Measurements from ENCODE around the gene GDA. TPM values are rescaled to one million over a fixed set of nuclear protein-coding genes. Genes with fewer than 3 reads are reported as not detected.
"Not testable (repeated sequence)": the region's sequence is repeated elsewhere in the genome, so short reads cannot be mapped to it uniquely, and the experiment has no call there.

The GDA gene
- total and polyA plus RNA-seq, 4 experiments from 2014 or later: not detected

GRCh38 chr9:72256931-72257330, 107.7 kb downstream of the GDA start:
- no peaks in the 10 kb centered on the region for H3K36me3 Mint-ChIP-seq
- CTCF ChIA-PET (ENCODE audit: partially characterized antibody): interaction anchor here (0.8 to 1.8 kb wide), 2 partner anchors 15 to 17 kb away, joined by 3 to 6 read pairs; no protein-coding TSS in a partner anchor

GRCh38 chr9:72257814-72258213, 108.6 kb downstream of the GDA start:
- Histone ChIP-seq H3K9me3 (ENCODE audit: control insufficient read depth in 1 of 2, low read length in 2 of 2) (no peaks in the 10 kb centered on the region), H3K36me3 (ENCODE audit: insufficient read depth, low read length) (no peaks in the 10 kb centered on the region), H3K27me3 (ENCODE audit: insufficient read depth, low read length) (no peaks in the 10 kb centered on the region), H3K4me3 (ENCODE audit: low read length in 2 of 2) (no peak overlapping the region), H3K27ac (ENCODE audit: low read depth, low read length) (no peak overlapping the region), H3K4me1 (ENCODE audit: insufficient read depth, low read length) (no peaks in the 10 kb centered on the region)
- ChIA-PET CTCF (ENCODE audit: partially characterized antibody) (interaction anchor here (1.8 kb wide), 1 partner anchor 14 kb away, joined by 6 read pairs; no protein-coding TSS in a partner anchor), POLR2A (ENCODE audit: partially characterized antibody) (no interaction called here)
- peaks cover 15 to 37% of the 10 kb centered on the region in 2 donors for H3K27me3 Mint-ChIP-seq
- intact Hi-C loops (cut with micrococcal nuclease): no loop called here
- no peak for DNase-seq
- H3K36me3 Mint-ChIP-seq: no peaks in the 10 kb centered on the region
- no peak overlapping the region for H3K4me3 Mint-ChIP-seq
- no peak overlapping the region for H3K27ac Mint-ChIP-seq
- no peaks in the 10 kb centered on the region for H3K4me1 Mint-ChIP-seq
- peaks cover 0 to 4% (median 0%) of the 10 kb centered on the region in 8 donors for H3K9me3 Mint-ChIP-seq

More at GRCh38 chr9:72256931-72257330, 107.7 kb downstream of the GDA start:
- H3K4me1 Mint-ChIP-seq: no peaks in the 10 kb centered on the region
- H3K36me3 ChIP-seq (ENCODE audit: insufficient read depth, low read length): no peaks in the 10 kb centered on the region
- H3K27ac Mint-ChIP-seq: no peak overlapping the region
- DNase-seq: no peak
- H3K4me3 ChIP-seq (ENCODE audit: low read length in 2 of 2): no peak overlapping the region
- H3K4me1 ChIP-seq (ENCODE audit: insufficient read depth, low read length): no peaks in the 10 kb centered on the region
- no peaks in the 10 kb centered on the region for H3K9me3 ChIP-seq (ENCODE audit: control insufficient read depth in 1 of 2, low read length in 2 of 2)
- POLR2A ChIA-PET (ENCODE audit: partially characterized antibody): no interaction called here
- intact Hi-C loops (cut with micrococcal nuclease): no loop called here
- H3K4me3 Mint-ChIP-seq: no peak overlapping the region
- peaks cover 3% of the 10 kb centered on the region for H3K27me3 ChIP-seq (ENCODE audit: insufficient read depth, low read length)
- no peak overlapping the region for H3K27ac ChIP-seq (ENCODE audit: low read depth, low read length)
- peaks cover 0 to 4% (median 0%) of the 10 kb centered on the region in 8 donors for H3K9me3 Mint-ChIP-seq
- H3K27me3 Mint-ChIP-seq: peaks cover 15 to 33% of the 10 kb centered on the region in 2 donors

GRCh38 chr9:72262063-72262462, 112.8 kb downstream of the GDA start:
- Histone ChIP-seq H3K27me3 (ENCODE audit: insufficient read depth, low read length) (no peaks in the 10 kb centered on the region), H3K9me3 (ENCODE audit: control insufficient read depth in 1 of 2, low read length in 2 of 2) (no peaks in the 10 kb centered on the region), H3K4me1 (ENCODE audit: insufficient read depth, low read length) (no peaks in the 10 kb centered on the region), H3K27ac (ENCODE audit: low read depth, low read length) (no peak overlapping the region), H3K36me3 (ENCODE audit: insufficient read depth, low read length) (no peaks in the 10 kb centered on the region), H3K4me3 (ENCODE audit: low read length in 2 of 2) (no peak overlapping the region)
- no peak overlapping the region for H3K4me3 Mint-ChIP-seq
- H3K27me3 Mint-ChIP-seq: peaks cover 15 to 25% of the 10 kb centered on the region in 2 donors
- ChIA-PET CTCF (ENCODE audit: partially characterized antibody) (interaction anchor here (1.6 to 2.7 kb wide), 2 partner anchors 10 to 13 kb away, joined by 7 to 11 read pairs; no protein-coding TSS in a partner anchor), POLR2A (ENCODE audit: partially characterized antibody) (no interaction called here)
- H3K36me3 Mint-ChIP-seq: no peaks in the 10 kb centered on the region
- H3K27ac Mint-ChIP-seq: no peak overlapping the region
- intact Hi-C loops (cut with micrococcal nuclease): no loop called here
- H3K9me3 Mint-ChIP-seq: no peaks in the 10 kb centered on the region
- no peaks in the 10 kb centered on the region for H3K4me1 Mint-ChIP-seq
- no peak for DNase-seq

- ChIA-PET CTCF (ENCODE audit: partially characterized antibody) (no interaction called here), POLR2A (ENCODE audit: partially characterized antibody) (no interaction called here)
- Histone ChIP-seq H3K9me3 (ENCODE audit: control insufficient read depth in 1 of 2, low read length in 2 of 2) (no peaks in the 10 kb centered on the region), H3K27me3 (ENCODE audit: insufficient read depth, low read length) (no peaks in the 10 kb centered on the region), H3K4me3 (ENCODE audit: low read length in 2 of 2) (no peak overlapping the region), H3K36me3 (ENCODE audit: insufficient read depth, low read length) (no peaks in the 10 kb centered on the region), H3K27ac (ENCODE audit: low read depth, low read length) (no peak overlapping the region), H3K4me1 (ENCODE audit: insufficient read depth, low read length) (no peaks in the 10 kb centered on the region)
- H3K4me1 Mint-ChIP-seq: no peaks in the 10 kb centered on the region
- peaks cover 14 to 22% of the 10 kb centered on the region in 2 donors for H3K27me3 Mint-ChIP-seq
- H3K36me3 Mint-ChIP-seq: no peaks in the 10 kb centered on the region
- H3K9me3 Mint-ChIP-seq: no peaks in the 10 kb centered on the region
- intact Hi-C loops (cut with micrococcal nuclease): no loop called here
- DNase-seq: no peak
- no peak overlapping the region for H3K4me3 Mint-ChIP-seq
- no peak overlapping the region for H3K27ac Mint-ChIP-seq
Measured at GRCh38 chr9:72263572-72263971, 114.3 kb downstream of the GDA start.

- no peak overlapping the region for H3K4me3 Mint-ChIP-seq
- H3K36me3 Mint-ChIP-seq: no peaks in the 10 kb centered on the region
- H3K9me3 ChIP-seq (ENCODE audit: control insufficient read depth in 1 of 2, low read length in 2 of 2): no peaks in the 10 kb centered on the region
- peaks cover 9 to 10% of the 10 kb centered on the region in 2 donors for H3K27me3 Mint-ChIP-seq
- no peaks in the 10 kb centered on the region for H3K36me3 ChIP-seq (ENCODE audit: insufficient read depth, low read length)
- DNase-seq: no peak
- H3K4me1 ChIP-seq (ENCODE audit: insufficient read depth, low read length): no peaks in the 10 kb centered on the region
- ChIA-PET POLR2A (ENCODE audit: partially characterized antibody) (no interaction called here), CTCF (ENCODE audit: partially characterized antibody) (interaction anchor here (0.6 to 5.5 kb wide), 2 partner anchors 13 to 230 kb away, joined by 3 to 62 read pairs; no protein-coding TSS in a partner anchor)
- H3K4me3 ChIP-seq (ENCODE audit: low read length in 2 of 2): no peak overlapping the region
- no peak overlapping the region for H3K27ac ChIP-seq (ENCODE audit: low read depth, low read length)
- no peak overlapping the region for H3K27ac Mint-ChIP-seq
- intact Hi-C loops (cut with micrococcal nuclease): no loop called here
- no peaks in the 10 kb centered on the region for H3K9me3 Mint-ChIP-seq
- H3K4me1 Mint-ChIP-seq: no peaks in the 10 kb centered on the region
- no peaks in the 10 kb centered on the region for H3K27me3 ChIP-seq (ENCODE audit: insufficient read depth, low read length)
Measured at GRCh38 chr9:72268961-72269360, 119.7 kb downstream of the GDA start.

- H3K9me3 ChIP-seq (ENCODE audit: control insufficient read depth in 1 of 2, low read length in 2 of 2); H3K4me1 Mint-ChIP-seq; H3K4me1 ChIP-seq (ENCODE audit: insufficient read depth, low read length); DNase-seq; intact Hi-C loops (cut with micrococcal nuclease); H3K4me3 ChIP-seq (ENCODE audit: low read length in 2 of 2); H3K27ac ChIP-seq (ENCODE audit: low read depth, low read length); H3K27ac Mint-ChIP-seq; H3K36me3 ChIP-seq (ENCODE audit: insufficient read depth, low read length); H3K9me3 Mint-ChIP-seq; H3K27me3 ChIP-seq (ENCODE audit: insufficient read depth, low read length); H3K36me3 Mint-ChIP-seq; POLR2A ChIA-PET (ENCODE audit: partially characterized antibody); H3K4me3 Mint-ChIP-seq: not testable (repeated sequence)
- CTCF ChIA-PET (ENCODE audit: partially characterized antibody): interaction anchor here (1.3 to 14.9 kb wide), 5 partner anchors 10 to 324 kb away, joined by 5 to 368 read pairs (median 55); no protein-coding TSS in a partner anchor
- peaks cover 8 to 13% of the 10 kb centered on the region in 2 donors for H3K27me3 Mint-ChIP-seq
Measured at GRCh38 chr9:72270359-72270758, 121.1 kb downstream of the GDA start.

GRCh38 chr9:72271613-72272478, 122.6 kb downstream of the GDA start:
- Histone ChIP-seq H3K36me3 (ENCODE audit: insufficient read depth, low read length) (no peaks in the 10 kb centered on the region), H3K27ac (ENCODE audit: low read depth, low read length) (no peak overlapping the region), H3K4me1 (ENCODE audit: insufficient read depth, low read length) (no peaks in the 10 kb centered on the region), H3K4me3 (ENCODE audit: low read length in 2 of 2) (no peak overlapping the region), H3K9me3 (ENCODE audit: control insufficient read depth in 1 of 2, low read length in 2 of 2) (no peaks in the 10 kb centered on the region), H3K27me3 (ENCODE audit: insufficient read depth, low read length) (no peaks in the 10 kb centered on the region)
- Mint-ChIP-seq H3K36me3 (no peaks in the 10 kb centered on the region), H3K27ac (no peak overlapping the region), H3K4me1 (no peaks in the 10 kb centered on the region), H3K27me3 (peaks cover 3 to 9% of the 10 kb centered on the region in 2 donors), H3K4me3 (no peak overlapping the region), H3K9me3 (no peaks in the 10 kb centered on the region)
- ChIA-PET POLR2A (ENCODE audit: partially characterized antibody) (no interaction called here), CTCF (ENCODE audit: partially characterized antibody) (interaction anchor here (0.8 to 14.9 kb wide), 22 partner anchors 10 to 1632 kb away, joined by 3 to 368 read pairs (median 4); no protein-coding TSS in a partner anchor)
- intact Hi-C loops (cut with micrococcal nuclease): loop anchor here (1.0 kb wide), 2 partner anchors 233 to 668 kb away; no protein-coding TSS in a partner anchor
- DNase-seq: peak in 4 of 5 donors; percentile 18 to 28 (median 23)
